ENCODE results near the gene ATP6V1F.

DNA sequence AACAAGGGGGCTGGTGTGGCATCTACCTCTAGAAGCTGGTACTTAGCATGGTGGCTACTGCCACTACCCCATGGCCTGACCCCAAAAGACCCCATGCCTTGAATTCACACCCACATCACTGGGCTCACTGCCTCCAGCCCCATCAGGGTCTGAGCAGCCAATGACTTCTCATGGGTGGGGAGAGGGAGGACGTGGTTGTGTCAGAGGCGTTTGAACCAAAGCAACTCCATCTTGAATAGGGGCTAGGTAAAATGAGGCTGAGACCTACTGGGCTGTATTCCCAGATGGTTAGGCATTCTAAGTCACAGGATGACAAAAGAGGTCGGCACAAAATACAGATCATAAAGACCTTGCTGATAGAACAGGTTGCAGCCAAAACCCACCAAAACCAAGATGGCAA, 32.7 kb downstream of the ATP6V1F start:
- TF ChIP-seq POLR2A (IDR thresholded peaks at IDR 0.05): no peak
- TF ChIP-seq, protein P1, sequence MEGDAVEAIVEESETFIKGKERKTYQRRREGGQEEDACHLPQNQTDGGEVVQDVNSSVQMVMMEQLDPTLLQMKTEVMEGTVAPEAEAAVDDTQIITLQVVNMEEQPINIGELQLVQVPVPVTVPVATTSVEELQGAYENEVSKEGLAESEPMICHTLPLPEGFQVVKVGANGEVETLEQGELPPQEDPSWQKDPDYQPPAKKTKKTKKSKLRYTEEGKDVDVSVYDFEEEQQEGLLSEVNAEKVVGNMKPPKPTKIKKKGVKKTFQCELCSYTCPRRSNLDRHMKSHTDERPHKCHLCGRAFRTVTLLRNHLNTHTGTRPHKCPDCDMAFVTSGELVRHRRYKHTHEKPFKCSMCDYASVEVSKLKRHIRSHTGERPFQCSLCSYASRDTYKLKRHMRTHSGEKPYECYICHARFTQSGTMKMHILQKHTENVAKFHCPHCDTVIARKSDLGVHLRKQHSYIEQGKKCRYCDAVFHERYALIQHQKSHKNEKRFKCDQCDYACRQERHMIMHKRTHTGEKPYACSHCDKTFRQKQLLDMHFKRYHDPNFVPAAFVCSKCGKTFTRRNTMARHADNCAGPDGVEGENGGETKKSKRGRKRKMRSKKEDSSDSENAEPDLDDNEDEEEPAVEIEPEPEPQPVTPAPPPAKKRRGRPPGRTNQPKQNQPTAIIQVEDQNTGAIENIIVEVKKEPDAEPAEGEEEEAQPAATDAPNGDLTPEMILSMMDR (IDR thresholded peaks at IDR 0.05): no peak
